Astrocyte of the hippocampus (primary cell): ENCODE data around the gene AGBL2.
"Not testable (repeated sequence)": the region's sequence is repeated elsewhere in the genome, so short reads cannot be mapped to it uniquely, and the experiment has no call there.

Experiments used
- DNase-seq: peaks from one replicate; pipeline ENCODE4 v3.0.0; 2011; ENCODE audit warnings: low read depth, low spot score

Gene AGBL2, protein sequence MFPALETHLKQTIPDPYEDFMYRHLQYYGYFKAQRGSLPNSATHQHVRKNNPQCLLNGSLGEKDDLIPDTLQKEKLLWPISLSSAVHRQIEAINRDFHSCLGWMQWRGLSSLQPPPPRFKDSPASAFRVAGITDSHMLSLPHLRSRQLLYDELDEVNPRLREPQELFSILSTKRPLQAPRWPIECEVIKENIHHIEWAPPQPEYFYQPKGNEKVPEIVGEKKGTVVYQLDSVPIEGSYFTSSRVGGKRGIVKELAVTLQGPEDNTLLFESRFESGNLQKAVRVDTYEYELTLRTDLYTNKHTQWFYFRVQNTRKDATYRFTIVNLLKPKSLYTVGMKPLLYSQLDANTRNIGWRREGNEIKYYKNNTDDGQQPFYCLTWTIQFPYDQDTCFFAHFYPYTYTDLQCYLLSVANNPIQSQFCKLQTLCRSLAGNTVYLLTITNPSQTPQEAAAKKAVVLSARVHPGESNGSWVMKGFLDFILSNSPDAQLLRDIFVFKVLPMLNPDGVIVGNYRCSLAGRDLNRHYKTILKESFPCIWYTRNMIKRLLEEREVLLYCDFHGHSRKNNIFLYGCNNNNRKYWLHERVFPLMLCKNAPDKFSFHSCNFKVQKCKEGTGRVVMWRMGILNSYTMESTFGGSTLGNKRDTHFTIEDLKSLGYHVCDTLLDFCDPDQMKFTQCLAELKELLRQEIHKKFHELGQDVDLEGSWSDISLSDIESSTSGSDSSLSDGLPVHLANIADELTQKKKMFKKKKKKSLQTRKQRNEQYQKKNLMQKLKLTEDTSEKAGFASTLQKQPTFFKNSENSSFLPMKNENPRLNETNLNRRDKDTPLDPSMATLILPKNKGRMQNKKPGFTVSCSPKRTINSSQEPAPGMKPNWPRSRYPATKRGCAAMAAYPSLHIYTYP

DNA sequence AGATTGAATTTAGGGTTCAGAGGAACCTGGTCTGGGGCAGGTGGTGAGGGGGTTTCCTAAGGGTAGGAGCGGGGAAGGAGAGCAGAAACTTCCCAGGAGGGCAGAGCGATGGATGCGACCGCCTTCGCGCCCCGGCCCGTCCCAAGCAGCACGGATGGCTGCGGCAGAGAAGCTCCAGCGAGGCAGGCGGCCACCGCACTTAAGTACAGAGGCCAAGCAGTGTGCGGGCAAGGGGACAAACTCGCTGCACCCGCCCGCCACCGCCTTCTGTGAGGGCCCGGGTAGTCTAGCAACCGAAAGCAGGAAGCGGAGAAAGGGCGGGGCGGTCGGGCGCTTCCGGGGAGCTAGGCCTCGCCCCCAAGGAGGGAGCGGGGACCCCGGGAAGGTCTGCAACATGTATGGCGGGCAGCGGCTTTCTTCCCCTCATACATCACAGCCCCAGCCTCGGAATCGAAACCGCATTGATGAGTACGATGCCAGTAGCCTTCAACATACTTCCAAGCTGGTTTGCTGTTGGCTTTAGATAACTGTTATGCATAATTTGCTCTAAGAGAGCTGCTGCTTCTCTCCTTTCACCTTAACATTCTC is at the start of gene AGBL2:
Gene AGBL2 (minus strand): TSS at position 288 of the 588 bp plus-strand sequence. CDS start 719 bp downstream, outside the sequence.
- peak; percentile 80 for DNase-seq

DNA sequence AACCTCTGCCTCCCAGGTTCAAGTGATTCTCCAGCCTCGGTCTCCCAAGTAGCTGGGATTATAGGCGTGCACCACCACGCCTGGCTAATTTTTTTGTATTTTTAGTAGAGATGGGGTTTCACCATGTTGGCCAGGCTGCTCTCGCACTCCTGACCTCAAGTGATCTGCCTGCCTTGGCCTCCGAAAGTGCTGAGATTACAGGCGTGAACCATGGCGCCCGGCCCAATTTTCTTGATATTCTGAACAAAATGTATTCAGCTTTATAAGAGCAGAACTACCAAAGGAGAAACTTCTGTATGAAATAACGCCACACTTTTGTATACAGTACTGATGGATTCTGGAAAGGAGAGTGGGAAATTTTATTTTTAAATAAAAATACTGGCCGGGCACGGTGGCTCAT is 44.1 kb upstream of the AGBL2 start:
- DNase-seq = not testable (repeated sequence)

DNA sequence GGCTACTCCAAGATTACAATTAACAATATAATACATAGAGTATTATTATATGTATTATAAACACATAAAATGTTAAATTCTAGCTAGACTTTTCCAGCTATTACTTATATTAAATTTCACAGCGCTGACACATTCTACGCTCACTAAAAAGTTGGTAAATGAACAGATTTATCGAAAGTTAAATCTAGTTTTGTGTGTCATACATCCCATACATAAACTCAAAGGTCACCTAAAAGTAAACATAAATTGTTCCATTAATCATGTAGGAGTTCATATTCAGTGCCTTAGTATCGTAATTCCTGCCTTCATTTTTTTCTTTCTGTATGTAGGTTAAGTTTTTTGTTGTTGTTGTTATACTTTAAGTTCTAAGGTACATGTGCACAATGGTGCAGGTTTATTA is 41.0 kb upstream of the AGBL2 start:
- no peak for DNase-seq

- no peak for DNase-seq
Measured at GRCh38 chr11:47750725-47751124, 35.6 kb upstream of the AGBL2 start.

DNA sequence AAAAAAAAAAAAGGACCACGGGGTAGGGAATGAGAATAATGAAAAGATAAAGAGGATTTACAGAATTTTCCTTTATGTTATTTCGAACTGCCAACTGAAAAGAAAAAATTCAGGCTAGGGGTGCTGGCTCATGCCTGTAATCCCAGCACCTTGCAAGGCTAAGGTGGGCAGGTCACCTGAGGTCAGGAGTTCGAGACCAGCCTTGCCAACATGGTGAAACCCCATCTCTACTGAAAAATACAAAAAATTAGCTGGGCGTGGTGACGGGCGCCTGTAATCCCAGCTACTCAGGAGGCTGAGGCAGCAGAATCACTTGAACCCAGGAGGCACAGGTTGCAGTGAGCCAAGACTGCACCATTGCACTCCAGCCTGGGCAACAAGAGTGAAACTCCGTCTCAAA is 27.3 kb upstream of the AGBL2 start:
- not testable (repeated sequence) for DNase-seq

DNA sequence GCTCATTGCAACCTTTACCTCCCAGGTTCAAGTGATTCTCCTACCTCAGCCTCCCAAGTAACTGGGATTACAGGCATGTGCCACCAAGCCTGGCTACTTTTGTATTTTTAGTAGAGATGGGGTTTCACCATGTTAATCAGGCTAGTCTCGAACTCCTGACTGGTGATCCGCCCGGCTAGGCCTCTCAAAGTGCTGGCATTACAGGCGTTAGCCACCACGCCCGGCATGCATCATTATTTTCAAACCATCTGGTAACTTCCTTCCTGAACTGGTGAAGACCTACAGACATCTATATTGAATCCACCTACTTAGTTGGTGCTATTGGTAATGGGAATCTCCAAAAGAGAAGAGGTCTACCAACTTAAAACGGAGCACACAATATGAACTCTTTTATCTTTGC is 22.6 kb upstream of the AGBL2 start:
- not testable (repeated sequence) for DNase-seq

- no peak for DNase-seq
Measured at GRCh38 chr11:47732271-47732670, 17.1 kb upstream of the AGBL2 start.

DNA sequence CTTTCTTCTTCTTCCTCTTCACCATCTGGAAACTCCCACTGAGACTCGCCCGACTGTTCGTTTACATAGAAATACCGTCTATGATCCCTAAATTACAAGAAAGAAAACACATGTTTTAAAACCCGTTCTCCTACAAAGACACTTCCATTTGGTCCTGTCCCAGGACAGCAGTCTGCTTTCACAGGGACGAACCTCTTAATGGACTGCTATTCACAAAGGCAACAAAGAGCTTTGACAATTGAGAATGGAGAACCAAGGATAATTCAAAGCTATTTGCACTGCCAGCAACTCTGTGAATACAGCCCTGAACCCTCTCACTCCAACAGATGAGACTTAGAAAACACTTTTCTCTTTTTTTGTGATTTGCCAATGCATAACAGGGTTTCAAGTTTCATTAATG is 16.3 kb upstream of the AGBL2 start:
- no peak for DNase-seq

- no peak for DNase-seq
Measured at GRCh38 chr11:47726878-47727514, 11.8 kb upstream of the AGBL2 start.

- no peak for DNase-seq
Measured at GRCh38 chr11:47726118-47726442, 10.9 kb upstream of the AGBL2 start.

- DNase-seq = no peak
Measured at GRCh38 chr11:47725442-47726117, 10.4 kb upstream of the AGBL2 start.

- DNase-seq = peak; percentile 42
Measured at GRCh38 chr11:47724041-47724729, 9.0 kb upstream of the AGBL2 start.

- DNase-seq = no peak
Measured at GRCh38 chr11:47723041-47723440, 7.9 kb upstream of the AGBL2 start.

GRCh38 chr11:47720651-47721050 is 5.5 kb upstream of the AGBL2 start:
- no peak for DNase-seq

GRCh38 chr11:47716692-47717091 is 1.5 kb upstream of the AGBL2 start:
- DNase-seq = no peak

DNA sequence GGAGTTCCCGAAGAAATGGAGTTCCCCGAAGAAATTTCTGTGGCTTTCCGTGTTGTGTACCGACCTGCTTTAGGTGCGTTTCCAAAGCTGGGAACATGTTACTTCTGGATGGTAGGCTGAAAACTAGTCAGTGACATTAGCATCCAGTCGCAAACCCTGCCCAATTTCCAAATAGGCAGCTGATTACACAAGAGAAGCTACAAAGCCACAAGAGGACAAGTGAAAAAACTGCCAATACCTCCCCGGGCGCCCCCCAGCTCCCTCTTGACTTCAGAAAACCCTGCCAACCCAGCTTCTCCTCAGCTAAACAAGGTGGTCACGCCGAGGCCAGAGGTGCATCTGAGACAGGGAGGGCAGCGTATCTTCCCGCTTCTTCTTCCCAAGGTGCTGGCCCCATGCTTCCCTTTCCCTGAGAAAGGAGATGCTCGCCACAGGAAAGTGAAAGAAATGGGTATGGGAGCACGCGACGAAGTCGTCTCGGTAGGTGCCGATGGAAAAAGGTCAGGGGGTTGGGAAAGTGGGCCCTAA is 551 bp downstream of the AGBL2 start:
- DNase-seq = no peak

DNA sequence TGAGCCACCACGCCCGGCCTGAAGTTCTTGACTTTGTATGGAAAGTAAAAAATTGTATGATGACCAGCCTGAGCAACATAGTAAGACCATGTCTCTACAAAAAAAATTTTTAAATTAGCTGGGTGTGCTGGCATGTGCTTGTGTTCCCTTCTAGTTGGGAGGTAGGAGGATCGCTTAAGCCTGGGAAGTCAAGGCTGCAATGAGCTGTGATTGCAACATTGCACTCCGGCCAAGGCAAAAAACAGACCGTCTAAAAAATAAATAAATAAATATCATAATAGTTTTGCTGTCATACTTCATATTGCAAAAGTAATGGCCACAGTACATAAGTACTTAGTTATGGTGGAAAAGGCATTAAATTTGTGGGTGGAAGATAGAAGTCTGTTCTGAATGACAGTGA is 3.4 kb downstream of the AGBL2 start:
- DNase-seq = no peak

DNA sequence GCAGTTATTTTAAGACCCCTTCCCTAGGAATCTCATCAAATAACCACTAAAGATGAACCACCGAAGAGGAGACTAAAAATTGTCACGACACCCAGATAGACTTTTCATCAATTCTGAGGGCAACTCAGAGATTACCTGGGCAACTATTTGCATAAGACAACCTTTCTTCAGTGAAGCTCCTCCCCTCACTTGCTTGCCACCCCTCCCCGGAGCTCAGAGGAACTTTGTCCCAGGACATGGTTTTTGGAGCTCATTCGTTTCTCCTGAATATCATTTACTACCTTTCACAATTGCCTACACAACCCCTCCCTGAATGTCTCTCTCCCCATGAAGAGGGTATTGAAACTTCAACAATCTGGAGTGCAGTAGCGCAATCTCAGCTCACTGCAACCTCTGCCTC is 3.9 kb downstream of the AGBL2 start:
- DNase-seq = no peak

- DNase-seq = not testable (repeated sequence)
Measured at GRCh38 chr11:47707275-47707786, 7.8 kb downstream of the AGBL2 start.

DNA sequence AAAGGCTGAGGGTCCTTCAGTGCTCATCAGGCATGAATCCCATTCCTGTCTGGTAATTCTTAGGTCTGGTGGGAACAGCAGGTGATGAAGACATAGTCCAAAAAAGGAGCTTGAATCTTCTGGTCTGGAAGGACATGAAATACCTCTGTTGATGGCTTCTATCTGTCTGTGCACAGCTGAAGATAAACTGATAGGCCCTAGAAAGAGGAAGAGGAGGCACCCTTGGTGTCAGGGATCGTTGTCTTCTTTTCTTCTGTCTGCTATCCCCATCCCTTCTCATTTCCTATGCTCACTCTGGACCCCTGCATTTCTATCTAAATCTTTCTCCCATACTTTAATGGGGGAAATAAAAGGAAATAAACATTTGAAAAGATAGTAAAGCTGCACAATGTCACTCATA is 9.4 kb downstream of the AGBL2 start:
- no peak for DNase-seq
